ENCODE measurements around the gene CDH23. TPM values are rescaled to one million over a fixed set of nuclear protein-coding genes. Genes with fewer than 3 reads are reported as not detected.

CDH23 gene
- total RNA-seq, 1 donor from 2014 or later = under 0.01 TPM

DNA sequence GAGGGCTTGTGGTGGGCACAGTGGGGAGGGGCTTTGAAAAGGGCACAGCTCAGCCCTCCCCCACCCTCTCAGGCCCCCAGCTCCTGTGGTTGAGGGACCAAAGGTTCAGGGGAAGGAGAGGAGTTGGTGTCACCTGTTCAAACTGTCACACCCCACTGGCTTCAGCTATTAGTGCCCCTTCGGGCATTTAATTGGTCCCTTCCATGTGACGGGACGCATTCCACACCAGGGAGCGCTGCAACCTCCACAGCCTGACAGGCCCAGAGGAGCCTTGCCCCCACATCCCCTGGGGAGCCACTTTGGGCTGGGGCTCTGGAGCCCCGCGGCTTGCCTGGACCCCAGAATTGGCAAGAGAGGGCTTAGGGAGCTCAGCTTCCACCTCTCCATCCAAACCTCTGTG, 247.2 kb downstream of the CDH23 start:
- DNase-seq = no peak

DNA sequence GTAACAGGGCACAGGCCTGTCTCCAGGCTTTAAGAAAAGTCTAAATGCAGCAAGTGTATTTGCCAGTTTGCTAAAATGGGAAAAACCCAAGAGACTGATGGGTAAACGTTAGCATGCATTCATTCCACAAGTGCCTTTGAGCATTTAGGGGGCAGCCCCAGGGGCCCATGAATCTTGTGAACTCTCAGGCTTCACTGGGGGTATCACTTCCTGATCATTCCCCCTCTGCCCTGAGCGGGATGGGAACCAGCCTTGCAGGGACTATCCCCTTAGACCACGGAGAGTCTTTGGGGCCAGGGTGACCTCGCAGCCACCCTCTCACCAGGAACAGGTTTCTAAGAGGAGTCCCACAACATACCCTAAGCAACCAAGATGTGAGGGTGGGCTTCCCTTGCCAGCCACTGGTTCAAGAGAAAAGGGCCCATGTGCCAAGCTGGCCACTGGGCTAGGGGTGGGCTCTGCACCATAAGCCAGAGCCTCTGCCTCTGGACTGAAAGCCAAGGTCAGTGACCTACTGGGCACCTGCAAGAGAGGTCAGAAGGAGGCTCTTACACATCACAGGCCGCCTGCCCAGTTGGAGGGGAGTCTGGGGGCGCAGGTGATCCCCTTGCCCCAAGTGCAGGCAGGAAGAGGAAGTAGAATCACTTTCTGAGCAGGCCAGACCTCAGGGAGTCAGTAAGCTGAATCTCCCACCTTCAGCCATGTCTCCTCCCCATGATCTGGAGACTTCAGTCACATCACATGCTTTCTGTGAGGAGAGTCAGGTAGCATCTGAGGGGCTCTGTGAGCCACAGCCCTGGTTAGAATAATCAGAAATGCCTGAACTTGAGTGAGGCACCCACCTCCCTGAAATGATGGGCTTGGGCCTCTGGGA, 247.8 kb downstream of the CDH23 start:
- DNase-seq = no peak

DNA sequence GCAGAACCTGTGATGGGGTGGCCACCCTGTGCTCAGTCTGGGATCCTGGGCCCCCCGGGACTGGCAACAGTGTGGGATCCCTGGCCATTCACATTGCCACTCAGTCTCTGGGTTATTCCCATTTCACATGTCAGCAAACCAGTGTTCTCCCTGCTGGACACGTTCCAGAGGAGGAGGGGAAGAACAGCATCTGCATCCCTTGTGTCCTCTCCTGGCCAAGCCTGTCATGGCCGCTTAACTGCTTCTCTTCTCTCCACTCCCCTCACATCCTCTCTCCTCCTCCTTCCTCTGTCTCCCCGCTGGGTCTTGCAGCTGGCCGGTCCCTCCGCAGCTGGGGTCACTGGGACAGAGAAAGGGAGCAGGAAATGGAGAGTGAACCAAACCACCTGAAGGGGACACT, 248.5 kb downstream of the CDH23 start:
- DNase-seq = no peak

DNA sequence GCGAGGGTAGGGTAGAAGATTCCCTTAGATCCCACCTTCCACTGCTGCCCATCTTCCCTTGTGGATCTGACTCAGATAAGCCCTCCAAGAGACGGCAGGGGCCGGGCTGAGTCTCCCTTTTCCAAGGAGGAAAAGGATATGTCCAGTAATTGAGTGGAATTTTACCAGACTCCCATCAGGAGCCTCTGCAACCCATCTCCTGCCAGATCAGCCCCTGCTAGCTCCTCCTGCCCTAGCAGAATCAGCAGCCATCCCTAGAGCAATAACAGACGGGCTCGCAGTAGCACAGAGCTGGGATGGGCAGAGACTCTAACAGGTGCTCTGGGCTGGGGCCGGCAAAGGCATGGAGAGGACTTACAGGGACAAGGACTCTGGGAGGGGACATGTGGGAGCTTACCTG, 249.3 kb downstream of the CDH23 start:
- no peak for DNase-seq

DNA sequence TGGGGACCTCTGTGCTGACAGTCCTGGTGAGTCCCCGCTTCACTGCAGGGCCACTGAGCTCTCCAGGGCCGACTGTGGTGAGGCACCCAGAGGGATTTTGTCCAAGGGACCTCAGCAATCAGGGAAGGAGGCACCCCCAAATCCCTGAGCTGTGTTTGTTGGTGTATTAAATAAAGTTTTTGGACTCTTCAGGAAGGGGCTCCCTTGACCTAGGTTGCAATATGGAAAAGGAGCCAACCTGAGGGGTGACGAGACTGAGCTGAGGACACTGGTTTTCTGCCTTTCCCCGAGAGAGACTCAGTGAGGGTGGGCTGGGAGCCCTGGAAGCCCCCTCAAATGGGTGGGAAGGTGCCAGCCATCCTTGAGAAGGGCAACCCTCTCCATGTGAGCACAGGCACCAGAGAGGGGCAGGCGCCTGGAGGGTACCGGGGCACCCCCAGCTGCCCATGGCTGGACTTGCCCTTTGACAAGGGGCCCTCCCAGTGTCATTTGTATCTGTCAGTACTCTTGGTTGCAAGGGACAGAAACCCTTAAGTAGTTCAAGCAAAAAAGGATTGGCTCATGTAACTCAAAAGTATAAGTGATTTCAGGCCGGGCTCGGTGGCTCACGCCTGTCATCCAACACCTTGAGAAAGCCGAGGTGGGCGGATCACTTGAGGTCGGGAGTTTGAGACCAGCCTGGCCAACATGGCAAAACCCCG, 250.0 kb downstream of the CDH23 start:
- no peak for DNase-seq

DNA sequence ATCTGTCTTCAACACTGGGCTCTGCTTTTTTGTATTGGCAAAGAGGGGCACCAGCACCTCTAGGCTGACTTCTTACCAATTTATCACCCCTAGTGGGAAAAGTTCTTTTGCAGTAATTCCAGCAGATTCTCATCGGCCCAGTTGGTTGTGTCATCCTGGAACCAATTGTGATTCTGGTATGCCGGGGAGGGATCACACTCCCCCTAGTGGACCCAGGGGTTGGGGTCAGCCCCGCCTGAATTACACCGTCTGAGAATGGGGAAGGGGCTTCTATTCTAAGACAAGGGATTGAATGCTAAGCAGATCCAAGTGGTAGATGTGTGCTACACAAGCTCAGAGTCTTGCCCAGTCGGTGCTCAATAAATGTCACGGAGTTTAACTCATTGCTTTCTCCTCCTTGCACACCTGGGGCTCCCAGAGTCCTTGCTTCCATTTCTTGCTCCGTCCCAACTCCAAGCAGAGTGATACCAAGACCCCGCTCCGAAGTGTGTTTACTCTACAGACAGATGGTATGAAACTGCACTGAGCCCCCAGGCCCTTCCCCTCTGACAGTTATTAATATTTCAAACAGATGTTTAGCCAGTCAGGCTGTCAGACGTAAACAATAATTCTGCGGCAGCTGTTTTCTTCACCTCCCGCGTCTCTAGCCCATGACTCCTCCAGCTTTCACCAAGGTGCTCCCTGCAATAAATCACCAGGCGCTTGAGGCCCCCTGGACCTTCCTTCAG, 251.0 kb downstream of the CDH23 start:
- peak; percentile 17 for DNase-seq

DNA sequence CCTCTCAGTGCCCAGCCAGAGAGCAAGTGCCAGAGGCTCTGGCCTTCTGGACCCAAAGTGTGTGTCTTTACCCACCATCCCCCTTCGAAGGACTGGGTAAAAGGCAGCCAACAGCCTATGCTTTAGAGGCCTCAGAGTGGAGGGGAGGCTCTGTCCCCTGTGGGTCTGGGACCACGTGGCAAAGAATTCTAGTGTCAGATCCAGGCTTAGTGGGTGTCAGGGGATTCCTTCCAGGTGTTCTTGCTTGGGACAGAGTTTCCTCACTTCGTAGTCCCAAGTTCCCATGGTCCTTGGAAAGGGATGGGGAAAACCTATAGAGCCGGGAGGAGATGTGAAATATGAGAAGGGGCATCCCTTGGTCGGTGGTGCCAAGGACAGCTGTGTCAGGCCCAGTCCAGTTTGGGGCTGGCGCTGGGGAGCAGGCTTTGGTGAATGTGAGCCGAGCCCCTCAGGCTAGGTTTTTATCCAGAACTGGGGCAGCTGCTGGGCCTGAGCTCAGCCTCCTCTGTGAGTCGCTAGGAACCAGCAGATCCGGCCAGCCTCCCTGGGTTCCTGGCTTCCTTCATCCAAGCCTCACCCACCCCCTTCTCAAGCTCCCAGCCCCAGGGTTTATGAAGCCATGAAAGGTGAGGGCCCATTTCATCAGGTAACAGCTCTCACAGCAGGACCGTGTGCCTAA, 251.7 kb downstream of the CDH23 start:
- DNase-seq = no peak

DNA sequence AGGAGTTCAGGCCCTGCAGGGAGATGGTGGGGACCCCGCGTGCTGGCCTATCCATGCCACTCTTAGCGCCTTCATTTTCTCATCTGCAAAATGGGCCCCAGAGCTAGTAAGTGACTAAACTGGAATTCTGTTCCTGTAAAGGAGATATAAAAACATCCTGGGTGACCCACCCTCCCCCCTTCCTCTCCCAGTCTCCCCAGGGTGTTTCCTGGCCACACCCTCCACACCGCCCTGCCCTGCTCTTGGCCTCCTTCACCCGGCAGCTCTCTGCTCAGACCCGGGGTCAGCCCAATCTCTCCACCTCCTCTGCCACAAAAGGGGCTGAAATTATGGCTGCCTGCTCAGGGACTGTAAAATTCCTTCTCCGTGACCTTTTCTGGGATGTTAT, 252.2 kb downstream of the CDH23 start:
- no peak for DNase-seq

DNA sequence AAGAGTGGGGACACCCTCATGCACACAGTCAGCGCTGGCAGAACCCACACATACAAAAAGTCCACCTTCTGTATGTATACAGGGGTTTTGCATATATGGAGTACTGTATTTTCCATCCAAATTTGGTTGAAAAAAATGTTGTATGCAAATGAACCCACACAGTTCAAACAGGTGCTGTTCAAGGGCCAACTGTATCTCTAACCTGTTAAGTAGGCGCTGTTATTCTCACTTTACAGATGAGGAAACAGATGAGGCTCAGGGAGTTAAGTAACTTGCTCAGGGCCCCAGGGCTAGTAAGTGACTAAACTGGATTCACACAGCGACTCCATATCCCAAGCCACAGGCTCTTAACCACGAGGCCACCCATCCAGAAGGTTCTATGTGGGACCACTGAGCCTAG, 252.9 kb downstream of the CDH23 start:
- DNase-seq = no peak

DNA sequence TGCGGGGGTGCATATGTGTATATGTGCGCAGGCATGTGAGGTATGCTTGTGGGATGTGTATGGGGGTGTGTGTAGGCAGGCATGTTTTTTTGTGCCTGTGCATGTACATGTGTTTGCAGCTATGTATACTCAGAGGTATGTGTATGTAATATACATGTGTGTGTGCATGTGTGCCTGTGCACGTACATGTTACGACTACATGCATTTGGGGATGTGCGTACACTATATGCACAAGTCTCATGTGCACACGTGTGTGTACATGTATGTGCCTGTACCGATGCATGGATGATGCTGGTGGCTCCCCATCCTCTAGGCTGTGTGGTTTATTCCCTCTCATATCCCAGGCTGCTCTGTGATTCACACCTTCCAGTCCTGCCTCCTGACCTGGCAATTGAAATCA, 253.7 kb downstream of the CDH23 start:
- no peak for DNase-seq

DNA sequence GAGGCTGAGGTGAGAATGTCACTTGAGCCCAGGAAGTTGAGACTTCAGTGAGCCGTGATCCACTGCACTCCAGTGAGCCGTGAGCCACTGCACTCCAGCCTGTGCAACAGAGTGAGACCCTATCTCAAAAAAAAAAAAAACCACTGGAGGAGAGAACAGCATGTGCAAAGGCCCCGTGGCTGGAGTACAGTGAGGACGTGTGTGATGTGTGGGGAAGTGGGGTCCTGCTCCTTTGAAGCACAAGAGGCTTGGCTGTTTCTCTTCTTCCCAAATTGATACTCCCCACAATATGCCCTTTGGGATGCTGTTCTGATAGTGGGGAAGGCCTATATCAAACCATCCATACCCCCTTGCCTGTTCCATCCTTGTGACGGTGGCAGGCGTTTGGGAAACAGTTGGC, 254.7 kb downstream of the CDH23 start:
- DNase-seq = no peak

DNA sequence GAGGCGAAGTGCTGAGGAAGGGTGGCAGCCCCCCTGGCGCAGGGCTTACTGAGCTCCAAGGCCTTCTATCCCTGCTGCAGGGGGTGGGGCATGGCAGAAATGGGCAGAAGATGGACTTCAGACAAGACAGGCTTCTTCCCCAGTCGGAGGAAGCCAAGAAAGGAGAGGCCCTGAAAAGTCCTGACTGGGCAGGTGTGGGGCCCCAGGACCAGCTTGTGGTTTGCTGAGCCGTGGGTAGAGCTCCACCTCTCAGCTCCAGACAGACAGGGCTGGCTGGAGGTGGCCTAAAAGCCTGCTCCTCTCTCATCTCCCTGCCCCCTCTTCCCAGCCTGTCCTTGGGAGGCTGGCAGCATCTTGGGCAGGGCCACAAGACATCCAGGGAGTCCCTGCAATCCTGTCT, 255.2 kb downstream of the CDH23 start:
- no peak for DNase-seq

DNA sequence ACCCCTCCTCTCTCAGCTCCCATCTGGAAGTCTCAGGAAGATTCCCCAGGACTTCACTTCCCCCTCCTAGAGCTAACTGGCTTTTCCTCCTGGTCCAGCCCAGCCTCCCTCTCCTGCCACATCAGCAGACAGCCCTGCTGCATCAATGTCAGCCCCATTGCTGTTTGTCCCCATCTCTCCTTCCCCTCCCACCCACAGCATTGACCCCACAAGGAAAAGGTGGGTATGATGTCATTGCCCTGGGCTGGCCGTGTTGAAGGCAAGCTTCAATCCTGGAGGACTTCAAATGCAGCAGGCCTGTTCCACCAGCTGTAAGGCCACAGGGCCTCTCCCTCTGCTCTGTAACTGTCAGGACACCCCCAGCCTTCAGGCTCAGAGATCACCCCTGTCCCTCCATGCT, 256.3 kb downstream of the CDH23 start:
- no peak for DNase-seq

DNA sequence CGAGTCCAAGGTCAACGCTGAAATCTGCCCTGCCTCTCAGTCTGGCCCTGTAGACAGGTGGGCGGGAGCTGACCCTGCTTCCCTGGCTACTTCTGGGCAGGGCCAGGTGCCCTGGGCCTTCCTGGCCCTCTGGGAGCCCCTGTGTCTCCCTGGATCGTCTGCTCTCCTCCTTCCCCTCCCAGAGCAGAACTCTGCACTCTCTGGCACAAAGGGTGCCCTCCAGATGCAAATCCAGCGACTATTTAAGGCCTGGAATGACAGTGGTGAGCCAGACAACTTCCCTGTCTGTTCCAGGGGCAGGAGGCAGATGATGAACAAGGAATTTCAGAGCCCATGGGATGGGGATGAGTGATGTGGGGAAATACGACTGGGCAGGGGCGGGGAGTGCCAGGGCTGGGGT, 259.5 kb downstream of the CDH23 start:
- no peak for DNase-seq

DNA sequence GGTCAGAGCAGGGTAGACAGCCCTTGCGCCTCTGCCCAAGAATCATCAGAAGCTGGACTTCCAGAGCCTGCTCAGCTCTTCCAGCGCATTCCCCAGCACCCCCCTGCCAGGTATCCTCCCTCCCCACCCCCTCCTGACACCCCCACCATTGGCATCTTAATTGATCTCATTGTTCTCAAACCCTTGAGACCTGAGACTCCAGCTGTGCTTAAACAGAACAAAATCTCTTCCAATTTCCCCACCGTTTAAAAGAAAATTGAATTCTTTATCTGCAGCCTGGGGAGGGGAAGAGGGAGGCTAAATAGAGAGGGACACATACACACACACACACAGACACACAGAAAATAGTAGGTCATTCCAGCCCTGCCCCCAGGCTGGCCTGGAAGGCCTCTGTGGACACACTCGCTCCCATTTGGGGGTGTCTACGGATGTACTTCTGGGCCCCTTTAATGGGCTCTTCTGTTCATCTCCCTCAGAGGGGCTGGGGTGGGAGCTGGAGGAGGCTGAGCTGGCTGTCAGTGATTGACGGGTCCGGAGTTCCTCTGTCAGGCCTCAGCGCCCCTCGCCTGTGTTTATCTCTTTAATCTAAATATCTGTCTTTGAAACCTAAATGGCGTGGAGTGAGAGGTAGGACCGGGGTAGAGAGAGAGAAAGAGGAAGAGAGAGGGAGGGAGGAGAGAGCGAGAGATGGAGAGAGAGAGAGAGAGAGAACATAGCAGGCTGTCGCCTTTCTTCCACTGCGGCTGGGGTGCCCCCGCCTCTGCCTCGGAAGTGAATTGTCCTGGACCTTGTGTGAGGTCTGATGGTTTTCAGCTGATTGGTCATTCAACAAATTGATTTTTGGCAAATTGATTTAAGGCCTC, 261.1 kb downstream of the CDH23 start:
- no peak for DNase-seq

DNA sequence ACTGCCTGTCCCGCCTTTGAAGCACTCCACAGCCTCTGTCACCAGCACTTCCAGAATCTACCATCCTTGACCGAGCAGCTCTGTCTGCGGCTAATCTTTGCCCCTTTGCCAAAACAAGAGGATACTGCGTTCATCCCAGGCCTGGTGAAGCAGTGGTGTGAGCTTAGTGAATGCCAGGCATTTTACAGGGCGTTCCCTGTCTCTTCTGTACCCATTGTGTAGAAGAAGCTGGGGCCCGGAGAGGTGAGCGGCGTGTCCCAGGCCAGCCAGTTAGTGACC, 261.7 kb downstream of the CDH23 start:
- no peak for DNase-seq

DNA sequence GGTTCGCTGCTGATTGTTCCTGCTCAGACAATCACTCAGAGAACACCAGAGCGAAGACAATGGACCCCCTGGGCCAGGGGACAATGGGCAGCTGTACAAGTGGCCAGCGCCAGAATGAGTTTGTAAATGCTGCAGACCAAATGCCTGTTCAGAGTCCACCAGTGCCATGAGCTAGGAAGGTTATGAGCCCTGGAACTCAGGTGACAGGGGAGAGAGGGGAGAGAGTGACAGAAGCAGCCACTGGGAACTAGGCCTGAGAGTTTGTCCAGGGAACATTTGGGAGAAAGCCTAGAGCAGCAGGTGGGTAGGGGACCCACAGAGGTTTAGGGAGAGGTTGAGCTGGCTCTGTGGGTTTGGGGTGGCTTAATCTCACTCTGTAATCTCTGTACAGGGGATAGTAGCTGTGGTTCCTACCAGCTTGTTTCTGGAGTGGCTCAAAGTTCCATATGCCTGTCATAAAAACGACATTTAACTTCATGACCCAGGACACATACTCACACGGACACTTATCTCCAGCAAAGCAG, 262.5 kb downstream of the CDH23 start:
- no peak for DNase-seq

DNA sequence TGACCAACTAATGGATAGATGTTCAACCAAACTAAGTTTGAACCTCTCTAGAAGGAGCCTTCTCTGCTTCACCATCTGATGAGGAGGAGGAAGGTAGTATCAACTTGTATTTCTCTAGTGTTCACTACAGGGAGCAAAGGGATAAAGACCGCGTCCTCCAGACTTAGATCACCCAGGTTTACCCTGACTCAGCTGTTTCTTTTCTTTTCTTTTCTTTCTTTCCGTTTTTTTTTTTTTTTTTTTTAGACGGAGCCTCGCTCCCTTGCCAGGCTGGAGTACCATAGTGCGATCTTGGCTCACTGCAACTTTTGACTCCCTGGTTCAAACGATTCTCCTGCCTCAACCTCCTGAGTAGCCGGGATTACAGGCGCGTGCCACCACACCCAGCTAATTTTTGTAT, 263.0 kb downstream of the CDH23 start:
- no peak for DNase-seq

DNA sequence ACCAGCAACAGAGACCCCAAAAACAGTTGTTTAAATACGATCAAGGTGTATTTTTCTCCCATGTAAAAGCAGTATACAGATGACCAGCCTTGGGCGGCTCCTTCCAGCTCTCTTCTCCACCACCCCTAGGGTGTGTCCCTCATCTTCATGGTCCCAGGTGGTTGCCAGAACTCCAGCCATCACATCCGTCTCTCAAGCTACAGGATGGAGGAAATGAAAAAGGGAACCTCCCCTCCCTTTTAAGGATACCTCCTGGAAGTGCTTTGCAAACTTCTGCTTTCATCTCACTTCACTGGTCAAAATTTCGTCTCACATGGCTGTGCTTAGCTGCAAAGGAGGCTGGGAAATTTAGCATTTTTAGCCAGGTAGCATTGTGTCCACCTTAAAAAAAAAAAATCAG, 263.6 kb downstream of the CDH23 start:
- no peak for DNase-seq

DNA sequence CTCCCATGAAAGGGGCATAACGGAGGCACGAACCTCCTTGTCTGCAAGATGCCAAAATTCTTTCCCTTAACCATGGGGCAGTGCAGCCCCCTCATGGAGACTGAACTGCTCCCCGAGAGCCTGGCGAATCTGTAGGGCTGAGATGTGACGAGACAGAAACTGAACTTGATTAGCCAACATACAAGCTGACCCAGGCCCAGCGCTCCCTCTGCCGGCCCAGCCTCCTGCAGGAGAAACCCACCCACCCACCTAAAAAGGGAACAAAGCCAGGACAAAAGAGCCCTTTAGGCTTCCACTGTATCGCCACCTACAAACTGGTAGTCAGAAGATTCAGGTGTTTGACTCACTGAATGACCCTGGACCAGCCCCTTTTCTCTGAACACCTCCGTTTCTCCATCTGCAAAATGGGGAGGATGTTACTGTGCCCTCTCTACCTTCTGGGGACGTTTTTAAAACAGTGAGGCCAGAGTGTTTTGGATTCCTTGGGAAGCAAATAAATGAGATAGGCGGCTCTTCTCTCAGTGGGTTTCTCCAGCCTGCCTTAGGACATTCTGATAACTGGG, 264.4 kb downstream of the CDH23 start:
- no peak for DNase-seq

DNA sequence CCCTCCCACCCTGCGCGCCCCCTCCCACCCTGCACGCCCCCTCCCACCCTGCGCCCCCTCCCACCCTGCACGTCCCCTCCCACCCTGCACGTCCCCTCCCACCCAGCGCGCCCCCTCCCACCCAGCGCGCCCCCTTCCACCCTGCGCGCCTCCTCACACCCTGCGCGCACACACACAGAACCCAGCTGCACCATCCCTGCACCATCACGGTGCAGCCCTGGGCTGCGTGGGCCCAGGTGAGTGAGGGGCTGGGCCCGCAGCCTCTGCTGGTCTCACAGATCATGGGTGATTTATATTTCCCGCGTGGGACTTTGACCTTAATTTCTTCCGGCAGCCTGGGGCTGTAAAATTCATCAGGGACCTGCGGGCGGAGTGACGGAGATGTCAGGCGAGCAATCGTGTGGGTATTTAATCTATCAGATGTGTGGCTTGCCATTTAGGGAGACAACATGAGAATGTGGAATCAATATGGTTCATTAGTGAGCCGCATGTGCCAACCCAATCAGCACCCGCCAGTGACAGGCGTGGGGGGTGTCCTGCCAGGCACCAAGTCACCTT, 265.1 kb downstream of the CDH23 start:
- no peak for DNase-seq
